ENCODE data around the gene ZNF705A.
"Not testable (repeated sequence)": the region's sequence is repeated elsewhere in the genome, so short reads cannot be mapped to it uniquely, and the experiment has no call there.

DNA sequence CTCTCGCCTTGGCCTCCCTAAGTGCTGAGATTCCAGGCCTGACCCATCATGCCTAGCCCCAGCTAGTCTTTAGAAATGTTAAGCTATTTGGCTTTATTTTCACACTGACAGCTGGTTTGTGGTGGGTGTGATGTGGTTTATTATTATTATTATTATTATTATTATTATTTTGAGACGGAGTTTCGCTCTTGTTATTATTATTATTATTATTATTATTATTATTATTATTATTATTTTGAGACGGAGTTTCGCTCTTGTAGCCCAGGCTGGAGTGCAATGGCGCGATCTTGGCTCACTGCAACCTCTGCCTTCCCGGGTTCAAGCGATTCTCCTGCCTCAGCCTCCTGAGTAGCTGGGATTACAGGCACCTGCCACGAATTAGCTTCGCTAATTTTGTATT is 71.8 kb downstream of the ZNF705A start:
- TF ChIP-seq, protein P1, sequence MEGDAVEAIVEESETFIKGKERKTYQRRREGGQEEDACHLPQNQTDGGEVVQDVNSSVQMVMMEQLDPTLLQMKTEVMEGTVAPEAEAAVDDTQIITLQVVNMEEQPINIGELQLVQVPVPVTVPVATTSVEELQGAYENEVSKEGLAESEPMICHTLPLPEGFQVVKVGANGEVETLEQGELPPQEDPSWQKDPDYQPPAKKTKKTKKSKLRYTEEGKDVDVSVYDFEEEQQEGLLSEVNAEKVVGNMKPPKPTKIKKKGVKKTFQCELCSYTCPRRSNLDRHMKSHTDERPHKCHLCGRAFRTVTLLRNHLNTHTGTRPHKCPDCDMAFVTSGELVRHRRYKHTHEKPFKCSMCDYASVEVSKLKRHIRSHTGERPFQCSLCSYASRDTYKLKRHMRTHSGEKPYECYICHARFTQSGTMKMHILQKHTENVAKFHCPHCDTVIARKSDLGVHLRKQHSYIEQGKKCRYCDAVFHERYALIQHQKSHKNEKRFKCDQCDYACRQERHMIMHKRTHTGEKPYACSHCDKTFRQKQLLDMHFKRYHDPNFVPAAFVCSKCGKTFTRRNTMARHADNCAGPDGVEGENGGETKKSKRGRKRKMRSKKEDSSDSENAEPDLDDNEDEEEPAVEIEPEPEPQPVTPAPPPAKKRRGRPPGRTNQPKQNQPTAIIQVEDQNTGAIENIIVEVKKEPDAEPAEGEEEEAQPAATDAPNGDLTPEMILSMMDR (IDR thresholded peaks at IDR 0.05; ENCODE audit: insufficient read depth, low read length, poor library complexity, severe bottlenecking): not testable (repeated sequence)
- TF ChIP-seq EZH2phosphoT487 (conservative IDR thresholded peaks at IDR 0.05; ENCODE audit: low read length): not testable (repeated sequence)

All from SU-DHL-6 (cell line).